ENCODE measurements around the gene WDR70.
"Not testable (repeated sequence)": the region's sequence is repeated elsewhere in the genome, so short reads cannot be mapped to it uniquely, and the experiment has no call there.

WDR70 gene

GRCh38 chr5:37454402-37455055, 75.4 kb downstream of the WDR70 start:
- not testable (repeated sequence) for DNase-seq (ENCODE audit: low read depth)

- not testable (repeated sequence) for DNase-seq (ENCODE audit: low read depth)
Measured at GRCh38 chr5:37463191-37464051, 84.3 kb downstream of the WDR70 start.

GRCh38 chr5:37464581-37464980, 85.5 kb downstream of the WDR70 start:
- not testable (repeated sequence) for DNase-seq (ENCODE audit: low read depth)

GRCh38 chr5:37469383-37469782, 90.3 kb downstream of the WDR70 start:
- not testable (repeated sequence) for DNase-seq (ENCODE audit: low read depth)

GRCh38 chr5:37471666-37472197, 92.6 kb downstream of the WDR70 start:
- DNase-seq (ENCODE audit: low read depth) = no peak

GRCh38 chr5:37477426-37477825, 98.3 kb downstream of the WDR70 start:
- no peak for DNase-seq (ENCODE audit: low read depth)

- no peak for DNase-seq (ENCODE audit: low read depth)
Measured at GRCh38 chr5:37478121-37478894, 99.2 kb downstream of the WDR70 start.

GRCh38 chr5:37481395-37481794, 102.3 kb downstream of the WDR70 start:
- DNase-seq (ENCODE audit: low read depth) = not testable (repeated sequence)

GRCh38 chr5:37490120-37490810, 111.1 kb downstream of the WDR70 start:
- no peak for DNase-seq (ENCODE audit: low read depth)

- no peak for DNase-seq (ENCODE audit: low read depth)
Measured at GRCh38 chr5:37490931-37491330, 111.8 kb downstream of the WDR70 start.

- DNase-seq (ENCODE audit: low read depth) = no peak
Measured at GRCh38 chr5:37492778-37493555, 113.8 kb downstream of the WDR70 start.

- DNase-seq (ENCODE audit: low read depth) = no peak
Measured at GRCh38 chr5:37494756-37495155, 115.6 kb downstream of the WDR70 start.

- DNase-seq (ENCODE audit: low read depth) = no peak
Measured at GRCh38 chr5:37495210-37495609, 116.1 kb downstream of the WDR70 start.

- DNase-seq (ENCODE audit: low read depth) = no peak
Measured at GRCh38 chr5:37495668-37496347, 116.7 kb downstream of the WDR70 start.

- no peak for DNase-seq (ENCODE audit: low read depth)
Measured at GRCh38 chr5:37496902-37497445, 117.9 kb downstream of the WDR70 start.

- no peak for DNase-seq (ENCODE audit: low read depth)
Measured at GRCh38 chr5:37501152-37501551, 122.0 kb downstream of the WDR70 start.

- no peak for DNase-seq (ENCODE audit: low read depth)
Measured at GRCh38 chr5:37506241-37506640, 127.1 kb downstream of the WDR70 start.

- DNase-seq (ENCODE audit: low read depth) = no peak
Measured at GRCh38 chr5:37506722-37507121, 127.6 kb downstream of the WDR70 start.

GRCh38 chr5:37511646-37512045, 132.5 kb downstream of the WDR70 start:
- no peak for DNase-seq (ENCODE audit: low read depth)

GRCh38 chr5:37514946-37515345, 135.8 kb downstream of the WDR70 start:
- no peak for DNase-seq (ENCODE audit: low read depth)

Data from T follicular helper cell (primary cell).